ENCODE measurements around the gene AMH.

Gene AMH

DNA sequence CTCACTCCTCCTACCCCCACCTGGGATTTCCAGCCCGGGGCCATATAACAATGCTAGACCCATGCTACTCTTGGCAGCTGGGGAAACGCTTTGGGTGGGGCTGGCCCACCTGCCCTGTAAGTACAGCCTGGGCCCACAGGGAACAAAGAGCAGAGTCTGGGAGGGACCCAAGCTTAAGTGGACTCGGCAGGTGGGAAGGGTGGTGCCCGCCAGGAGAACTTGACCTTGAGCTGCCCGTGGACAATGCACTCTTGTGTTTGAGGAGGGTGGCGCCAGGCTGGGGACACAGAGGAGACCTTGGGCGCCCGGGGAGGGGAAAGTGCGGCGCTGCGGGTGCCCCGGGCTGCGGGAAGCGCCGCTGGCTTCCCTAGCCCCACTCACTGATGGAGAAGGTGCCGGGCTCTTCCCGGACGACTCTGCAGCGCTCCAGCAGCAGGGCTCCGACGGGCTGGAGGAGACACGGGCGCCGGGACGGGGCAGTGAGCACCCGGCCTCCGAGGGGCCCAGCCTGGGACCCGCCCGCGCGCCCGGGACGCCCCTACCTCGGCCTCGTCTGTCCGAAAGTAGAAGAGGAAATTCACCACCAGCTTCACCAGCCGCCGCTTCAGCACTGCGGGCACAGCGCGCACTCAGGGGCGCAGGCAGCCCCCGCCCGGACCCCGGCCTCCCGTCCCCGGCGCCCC lies 13.6 kb upstream of the AMH start (continued):
- TF ChIP-seq ZFP69B (tag by site-specific recombination; IDR thresholded peaks at IDR 0.05) = peak; percentile 92
- TF ChIP-seq HIC1 (tag by site-specific recombination; IDR thresholded peaks at IDR 0.05) = peak; percentile 63; the same call in 1 of the 2 replicates

DNA sequence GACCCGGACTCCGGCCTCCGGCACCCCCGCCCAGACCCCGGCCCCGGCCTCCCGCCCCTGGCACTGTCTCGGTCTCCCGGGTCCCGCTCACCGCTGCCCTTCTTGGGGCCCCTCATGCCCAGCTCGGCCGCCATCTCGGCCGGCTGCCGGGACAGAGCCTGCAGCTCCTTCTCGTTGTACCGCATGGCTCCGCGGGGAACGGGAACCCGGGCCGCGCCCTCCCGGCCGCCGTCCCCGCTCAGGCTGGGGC lies 13.1 kb upstream of the AMH start:
- Histone ChIP-seq H3K4me3 (ENCODE audit: low read depth, low read length) (peak overlapping the region; percentile 84), H3K9me3 (ENCODE audit: control insufficient read depth, insufficient read depth, low read depth, low read length) (no peaks in the 10 kb centered on the region), H3K4me1 (ENCODE audit: control insufficient read depth, insufficient read depth, low read length) (peaks cover 4% of the 10 kb centered on the region; the same call in 1 of the 2 replicates), H3K27ac (ENCODE audit: extremely low read depth, low read depth, low read length) (peak overlapping the region; percentile 95; the same call in 1 of the 2 replicates), H3K36me3 (ENCODE audit: control insufficient read depth in 2 of 2, insufficient read depth in 1 of 2, low read length in 2 of 2) (peaks cover 4 to 46% of the 10 kb centered on the region in 2 experiments; a peak in 2 of 3 replicates)
- TF ChIP-seq ZNF433 (tag by site-specific recombination; IDR thresholded peaks at IDR 0.05; ENCODE audit: low read depth) (no peak), ZNF548 (tag by site-specific recombination; IDR thresholded peaks at IDR 0.05) (no peak), ZNF510 (tag by site-specific recombination; IDR thresholded peaks at IDR 0.05; ENCODE audit: insufficient replicate concordance) (no peak), ZNF768 (tag by site-specific recombination; IDR thresholded peaks at IDR 0.05) (no peak), GLIS2 (tag by site-specific recombination; IDR thresholded peaks at IDR 0.05) (0 out of 2 replicates have a peak, but pooled peaks have one; percentile 34), KLF8 (tag by site-specific recombination; IDR thresholded peaks at IDR 0.05) (peak; percentile 61), KLF7 (tag by site-specific recombination; IDR thresholded peaks at IDR 0.05; ENCODE audit: borderline replicate concordance) (no peak), ZNF169 (tag by site-specific recombination; IDR thresholded peaks at IDR 0.05) (no peak), ZNF221 (tag by site-specific recombination; IDR thresholded peaks at IDR 0.05; ENCODE audit: borderline replicate concordance) (no peak), ZBTB8A (tag by site-specific recombination; IDR thresholded peaks at IDR 0.05) (no peak), ZNF664 (tag by site-specific recombination; IDR thresholded peaks at IDR 0.05) (no peak), ZNF335 (tag by site-specific recombination; conservative IDR thresholded peaks at IDR 0.05) (no peak), ZBTB20 (tag by site-specific recombination; IDR thresholded peaks at IDR 0.05) (peak; percentile 80; the same call in 1 of the 2 replicates), WT1 (tag by site-specific recombination; IDR thresholded peaks at IDR 0.05) (no peak), ZNF660 (tag by site-specific recombination; IDR thresholded peaks at IDR 0.05) (no peak), GLI4 (tag by site-specific recombination; IDR thresholded peaks at IDR 0.05) (no peak), ZNF488 (tag by site-specific recombination; IDR thresholded peaks at IDR 0.05) (no peak), ZSCAN30 (tag by site-specific recombination; IDR thresholded peaks at IDR 0.05) (peak; percentile 86; the same call in 1 of the 2 replicates), ZNF561 (tag by site-specific recombination; IDR thresholded peaks at IDR 0.05; ENCODE audit: borderline replicate concordance) (peak; percentile 59; the same call in 1 of the 2 replicates), YY1 (tag by site-specific recombination; IDR thresholded peaks at IDR 0.05) (0 out of 2 replicates have a peak, but pooled peaks have one; percentile 37), ZNF10 (tag by site-specific recombination; IDR thresholded peaks at IDR 0.05) (0 out of 2 replicates have a peak, but pooled peaks have one; percentile 22), PATZ1 (tag by site-specific recombination; IDR thresholded peaks at IDR 0.05) (0 out of 2 replicates have a peak, but pooled peaks have one; percentile 25)
- TF ChIP-seq, protein P1, sequence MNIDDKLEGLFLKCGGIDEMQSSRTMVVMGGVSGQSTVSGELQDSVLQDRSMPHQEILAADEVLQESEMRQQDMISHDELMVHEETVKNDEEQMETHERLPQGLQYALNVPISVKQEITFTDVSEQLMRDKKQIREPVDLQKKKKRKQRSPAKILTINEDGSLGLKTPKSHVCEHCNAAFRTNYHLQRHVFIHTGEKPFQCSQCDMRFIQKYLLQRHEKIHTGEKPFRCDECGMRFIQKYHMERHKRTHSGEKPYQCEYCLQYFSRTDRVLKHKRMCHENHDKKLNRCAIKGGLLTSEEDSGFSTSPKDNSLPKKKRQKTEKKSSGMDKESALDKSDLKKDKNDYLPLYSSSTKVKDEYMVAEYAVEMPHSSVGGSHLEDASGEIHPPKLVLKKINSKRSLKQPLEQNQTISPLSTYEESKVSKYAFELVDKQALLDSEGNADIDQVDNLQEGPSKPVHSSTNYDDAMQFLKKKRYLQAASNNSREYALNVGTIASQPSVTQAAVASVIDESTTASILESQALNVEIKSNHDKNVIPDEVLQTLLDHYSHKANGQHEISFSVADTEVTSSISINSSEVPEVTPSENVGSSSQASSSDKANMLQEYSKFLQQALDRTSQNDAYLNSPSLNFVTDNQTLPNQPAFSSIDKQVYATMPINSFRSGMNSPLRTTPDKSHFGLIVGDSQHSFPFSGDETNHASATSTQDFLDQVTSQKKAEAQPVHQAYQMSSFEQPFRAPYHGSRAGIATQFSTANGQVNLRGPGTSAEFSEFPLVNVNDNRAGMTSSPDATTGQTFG (tag by site-specific recombination; IDR thresholded peaks at IDR 0.05; ENCODE audit: borderline replicate concordance) = no peak
- POLR2A ChIA-PET = interaction anchor here (0.6 to 1.6 kb wide), 5 partner anchors 14 to 240 kb away, joined by 3 to 7 read pairs (median 4); partner anchors contain the start of genes AMH, GADD45B and TIMM13
- CTCF ChIA-PET = interaction anchor here (0.5 to 1.7 kb wide), 16 partner anchors 9 to 1961 kb away, joined by 3 to 7 read pairs (median 4); no protein-coding TSS in a partner anchor

Measured in HEK293 (cell line).